GM04504 (cell line): ENCODE data around the gene CNBD2.
A peak's percentile ranks its signal among the peaks of the same experiment; 100 is the strongest.
"Not testable (repeated sequence)": the region's sequence is repeated elsewhere in the genome, so short reads cannot be mapped to it uniquely, and the experiment has no call there.

ENCODE experiments used
- DNase-seq: peaks from one replicate; pipeline ENCODE4 v3.0.0-alpha.2; 2012; ENCODE audit warnings: low read depth

The CNBD2 gene

DNA sequence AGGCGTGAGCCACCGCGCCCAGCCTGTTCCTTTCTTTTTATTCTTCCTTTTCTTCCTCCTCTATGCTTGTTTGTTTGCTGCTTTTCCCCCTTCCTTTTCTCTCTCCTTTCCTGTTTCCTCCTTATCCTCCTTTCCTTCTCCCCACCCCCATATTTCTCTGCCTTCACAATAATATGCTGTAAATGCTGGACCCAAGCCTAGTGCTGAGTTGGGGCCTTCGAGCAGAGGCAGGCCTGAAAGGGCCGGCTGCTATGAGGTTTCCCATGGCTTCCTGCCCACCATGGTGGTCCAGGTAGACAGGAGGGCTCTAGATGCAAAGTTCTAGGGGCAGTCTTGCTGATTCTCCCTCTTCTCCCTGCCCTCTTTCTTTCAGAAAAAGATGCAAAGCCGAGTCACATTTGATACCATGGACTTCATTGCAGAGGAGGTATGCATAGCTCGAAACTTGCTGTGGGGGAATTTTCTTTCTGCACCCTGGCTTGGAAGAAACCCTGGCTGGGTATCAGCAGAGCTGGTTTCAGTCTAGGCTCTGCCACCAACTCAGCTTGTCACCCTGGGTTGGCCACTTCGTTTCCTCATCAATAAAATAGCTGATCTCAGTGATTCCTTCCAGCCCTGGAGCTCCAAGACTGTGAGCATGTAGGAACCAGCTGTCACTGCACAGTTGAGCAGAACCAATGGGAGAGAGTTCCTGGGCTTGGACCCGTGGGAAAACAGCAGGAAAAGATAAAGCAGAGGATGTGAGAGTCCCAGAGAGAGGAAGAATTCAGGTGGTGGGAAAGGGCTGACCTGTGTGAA, 7.4 kb downstream of the CNBD2 start:
- DNase-seq = no peak

DNA sequence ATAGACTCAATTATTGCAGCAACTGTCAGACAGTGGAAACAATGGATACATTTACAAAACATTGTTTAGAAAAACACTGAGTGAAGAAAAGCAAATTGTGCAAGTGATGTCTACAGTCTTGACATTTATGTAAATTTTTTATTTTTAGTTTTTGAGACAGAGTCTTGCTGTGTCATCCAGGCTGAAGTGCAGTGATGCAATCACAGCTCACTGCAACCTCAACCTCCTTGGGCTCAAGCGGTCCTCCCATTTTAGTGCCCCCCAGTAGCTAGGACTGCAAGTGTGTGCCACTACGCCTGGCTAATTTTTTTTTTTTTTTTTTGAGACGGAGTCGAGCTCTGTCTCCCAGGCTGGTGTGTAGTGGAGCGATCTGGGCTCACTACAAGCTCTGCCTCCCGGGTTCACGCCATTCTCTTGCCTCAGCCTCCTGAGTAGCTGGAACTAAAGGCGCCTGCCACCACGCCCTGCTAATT, 9.7 kb downstream of the CNBD2 start:
- no peak for DNase-seq

DNA sequence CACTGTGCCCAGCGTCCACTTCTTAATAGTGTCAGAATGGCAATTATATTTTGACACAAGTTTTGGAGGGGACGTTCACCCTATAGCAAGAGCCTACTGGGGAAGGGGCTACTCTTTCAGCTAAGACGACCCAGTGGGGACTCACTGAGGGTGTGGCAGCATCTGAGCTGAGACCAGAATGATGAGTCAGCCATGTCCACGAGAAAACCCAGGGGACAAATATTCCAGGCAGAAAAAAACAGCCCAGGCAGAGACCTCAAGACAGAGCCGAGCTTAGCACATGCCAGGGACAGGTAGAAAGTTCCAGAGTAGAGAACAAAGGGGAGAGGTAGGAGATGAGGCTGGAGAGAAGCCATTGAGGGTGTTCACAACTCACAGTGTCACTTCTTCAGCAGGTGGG, 11.2 kb downstream of the CNBD2 start:
- DNase-seq = no peak

DNA sequence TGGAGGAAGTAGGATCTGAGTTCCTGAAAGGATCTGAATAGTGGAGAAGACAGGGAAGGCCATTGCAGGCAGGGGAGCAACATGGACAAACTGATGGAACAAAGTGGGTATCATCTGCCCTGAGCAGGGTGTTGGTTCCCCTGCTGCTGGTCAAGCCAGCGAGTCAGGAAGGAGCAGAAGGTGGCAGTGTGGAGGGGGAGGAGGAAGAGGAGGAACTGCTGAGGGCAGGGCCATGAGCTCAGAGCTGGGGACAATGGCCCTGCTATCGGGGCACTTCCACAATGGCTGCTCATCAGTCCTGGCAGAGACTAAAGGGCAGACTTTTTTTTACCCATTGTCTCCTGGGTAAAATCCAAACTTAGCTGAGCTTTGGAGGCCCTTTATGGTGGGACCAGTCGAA, 13.6 kb downstream of the CNBD2 start:
- no peak for DNase-seq

DNA sequence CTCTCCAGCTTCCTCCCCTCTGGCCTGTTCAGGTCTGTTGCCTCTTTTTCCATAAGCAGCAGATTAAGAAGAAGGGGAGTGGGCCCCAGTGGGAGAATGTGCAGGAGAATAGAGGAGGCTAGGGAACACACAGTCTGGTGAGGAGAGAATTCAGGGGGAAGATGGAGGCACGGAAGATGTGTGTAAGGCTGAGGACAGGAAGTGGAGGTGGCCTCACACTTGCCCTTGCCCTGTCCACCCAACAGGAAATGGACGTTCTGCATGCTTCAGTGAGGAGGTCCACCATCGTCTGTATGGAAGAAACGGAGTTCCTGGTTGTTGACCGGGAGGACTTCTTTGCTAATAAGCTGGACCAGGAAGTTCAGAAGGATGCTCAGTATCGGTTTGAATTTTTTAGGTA, 16.0 kb downstream of the CNBD2 start:
- no peak for DNase-seq

DNA sequence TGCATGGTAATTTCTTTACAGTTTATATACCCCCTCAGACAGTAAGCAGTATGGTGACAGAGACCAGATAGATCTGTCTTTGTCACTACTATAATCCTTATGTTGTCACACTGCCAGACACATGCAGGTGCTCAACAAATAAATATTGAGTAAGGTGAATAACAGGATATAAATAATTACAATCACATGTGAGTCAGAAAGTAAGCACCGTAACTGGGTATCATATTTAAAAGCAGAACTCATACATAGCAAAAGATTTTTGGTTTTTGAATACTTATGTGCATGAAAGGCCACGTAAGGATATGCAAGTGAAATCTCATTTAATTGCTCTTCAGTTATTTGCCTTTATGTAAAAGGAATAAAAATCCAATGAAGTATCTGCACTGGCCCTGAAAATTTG, 17.4 kb downstream of the CNBD2 start:
- no peak for DNase-seq

DNA sequence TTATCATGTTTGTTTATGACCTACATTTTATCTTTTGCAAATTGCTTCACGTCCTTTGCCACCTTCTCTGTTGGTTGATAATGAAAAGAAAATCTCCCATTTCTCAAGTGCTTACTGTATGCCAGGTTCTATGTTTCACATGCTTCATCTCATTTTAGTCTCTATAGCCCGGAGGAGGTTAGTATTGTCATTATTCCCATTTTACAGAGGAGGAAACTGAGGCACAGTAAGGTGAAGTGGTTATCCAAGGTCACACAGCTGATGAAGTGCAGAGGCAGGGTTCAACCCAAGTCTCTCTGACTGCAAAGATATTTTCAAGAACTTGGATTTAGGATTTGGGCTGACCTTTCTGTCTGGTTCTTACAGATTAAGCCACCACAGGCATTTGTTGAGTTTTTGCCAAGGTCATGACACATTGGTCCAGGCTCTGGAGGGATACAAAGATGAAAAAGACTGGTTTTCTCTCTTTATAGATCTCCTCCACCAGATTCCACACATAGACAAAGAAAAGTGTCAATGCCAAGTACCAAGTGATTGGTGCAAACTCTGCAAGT, 20.6 kb downstream of the CNBD2 start:
- no peak for DNase-seq

DNA sequence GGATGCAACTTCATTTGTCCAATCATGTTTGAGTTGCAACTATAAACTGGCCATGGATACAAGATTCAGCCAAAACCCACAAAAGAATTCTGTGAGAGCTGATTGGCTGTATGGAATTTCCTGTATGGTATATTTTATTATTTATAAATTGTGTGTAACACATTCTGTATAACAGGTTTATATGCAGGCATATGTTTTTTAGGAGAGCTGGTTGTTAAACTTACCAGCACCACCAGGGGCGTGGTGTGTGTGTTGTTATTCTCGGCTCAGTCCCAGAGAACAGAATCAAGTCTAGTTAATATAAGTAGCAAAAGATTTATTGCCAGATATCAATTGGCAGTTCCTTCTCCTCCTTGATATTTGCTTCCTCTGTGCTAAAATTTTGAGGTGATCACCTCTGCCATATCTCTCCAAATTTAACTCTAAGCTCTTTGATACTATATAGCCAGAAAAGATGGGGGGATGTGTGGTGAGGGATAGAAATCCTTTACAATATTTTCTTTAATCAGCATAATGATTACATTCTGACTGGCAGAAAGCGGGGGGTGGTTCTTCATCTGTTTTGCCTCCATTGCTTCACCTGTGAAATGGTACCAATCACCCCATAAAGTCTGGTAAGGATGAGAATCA, 22.9 kb downstream of the CNBD2 start:
- no peak for DNase-seq

DNA sequence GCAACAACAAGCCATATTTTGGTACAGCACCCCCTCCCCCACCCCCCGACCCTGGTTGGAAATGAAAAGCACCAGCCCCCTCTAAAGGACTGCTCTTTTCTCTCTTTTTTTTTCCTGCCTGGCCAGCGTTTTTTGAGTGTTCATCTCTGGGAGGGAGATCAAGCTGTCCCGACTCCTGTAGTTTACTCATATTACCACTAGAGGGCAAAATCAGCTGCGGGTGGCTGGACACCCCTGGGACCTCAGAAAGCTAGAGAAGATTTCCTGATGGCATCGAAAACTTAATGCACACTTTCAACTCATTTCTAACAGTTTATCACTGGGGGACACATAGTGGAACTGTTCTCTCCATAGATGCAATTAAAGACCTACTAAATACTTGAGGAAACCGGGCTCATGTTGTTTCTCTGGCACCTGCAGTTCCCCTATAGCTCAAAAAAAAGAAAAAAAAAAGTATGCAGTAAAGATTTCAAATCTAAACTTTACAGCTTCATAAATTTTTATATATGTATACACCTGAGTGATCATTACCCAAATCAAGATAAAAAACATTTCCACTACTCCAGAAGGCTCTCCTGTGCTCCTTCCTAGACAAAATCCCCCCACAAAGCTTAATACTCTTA, 24.4 kb downstream of the CNBD2 start:
- no peak for DNase-seq

DNA sequence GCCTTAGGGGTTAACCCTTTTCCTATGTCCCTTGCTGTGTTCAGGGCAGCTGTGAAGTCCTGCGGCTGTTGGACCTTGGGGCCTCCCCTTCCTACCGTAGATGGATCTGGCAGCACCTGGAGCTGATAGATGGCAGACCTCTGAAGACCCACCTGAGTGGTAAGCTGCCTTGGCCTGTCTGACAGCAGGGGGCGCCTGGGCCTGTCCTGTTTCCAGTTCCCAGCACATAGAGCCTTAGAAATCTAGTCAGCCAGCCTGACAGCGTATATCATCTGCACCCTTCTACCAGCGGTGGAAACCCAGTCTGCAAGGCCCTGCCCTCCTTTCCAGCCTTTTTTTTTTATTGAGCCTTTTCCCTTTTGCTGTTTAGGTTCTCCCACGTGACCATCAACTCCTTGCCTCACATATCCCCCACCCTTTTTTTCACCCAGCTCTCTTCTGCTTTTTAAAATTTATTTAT, 26.6 kb downstream of the CNBD2 start:
- peak; percentile 54 for DNase-seq

DNA sequence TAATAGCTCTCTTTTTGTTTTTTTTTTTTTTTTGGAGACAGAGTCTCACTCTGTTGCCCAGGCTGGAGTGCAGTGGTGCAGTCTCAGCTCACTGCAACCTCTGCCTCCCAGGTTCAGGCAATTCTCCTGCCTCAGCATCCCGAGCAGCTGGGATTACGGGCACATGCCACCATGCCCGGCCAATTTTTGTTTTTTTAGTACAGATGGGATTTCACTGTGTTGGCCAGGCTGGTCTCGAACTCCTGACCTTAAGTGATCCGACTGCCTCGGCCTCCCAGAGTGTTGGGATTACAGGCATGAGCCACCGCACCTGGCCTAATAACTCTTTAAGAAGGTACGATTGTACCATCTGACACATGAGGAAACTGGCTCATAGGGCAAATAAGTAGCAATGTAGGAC, 28.1 kb downstream of the CNBD2 start:
- DNase-seq = not testable (repeated sequence)

DNA sequence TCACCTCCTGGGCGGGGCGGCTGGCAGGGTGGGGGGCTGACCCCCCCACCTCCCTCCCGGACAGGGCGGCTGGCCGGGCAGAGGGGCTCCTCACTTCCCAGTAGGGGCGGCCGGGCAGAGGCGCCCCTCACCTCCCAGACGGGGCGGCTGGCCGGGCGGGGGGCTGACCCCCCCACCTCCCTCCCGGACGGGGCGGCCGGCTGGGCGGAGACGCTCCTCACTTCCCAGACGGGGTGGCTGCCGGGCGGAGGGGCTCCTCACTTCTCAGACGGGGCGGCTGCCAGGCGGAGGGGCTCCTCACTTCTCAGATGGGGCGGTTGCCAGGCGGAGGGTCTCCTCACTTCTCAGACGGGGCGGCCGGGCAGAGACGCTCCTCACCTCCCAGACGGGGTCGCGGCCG, 32.9 kb downstream of the CNBD2 start:
- not testable (repeated sequence) for DNase-seq

DNA sequence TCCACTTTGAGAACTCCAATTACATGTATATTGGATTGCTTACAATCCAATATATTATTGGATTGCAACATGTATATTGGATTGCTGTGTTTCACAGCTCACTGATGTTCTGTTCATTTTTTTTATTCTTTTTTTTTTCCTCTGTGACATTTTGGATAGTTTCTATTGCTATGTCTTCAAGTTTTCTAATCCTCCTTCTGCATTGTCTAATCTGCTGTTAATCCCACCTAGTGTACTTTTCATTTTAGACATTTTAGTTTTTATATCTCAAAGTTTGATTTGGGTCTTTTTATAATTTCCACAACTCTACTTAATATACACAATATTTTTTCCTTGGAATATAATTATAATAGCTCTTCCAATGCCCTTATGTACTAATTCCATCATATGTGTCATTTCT, 34.5 kb downstream of the CNBD2 start:
- no peak for DNase-seq

DNA sequence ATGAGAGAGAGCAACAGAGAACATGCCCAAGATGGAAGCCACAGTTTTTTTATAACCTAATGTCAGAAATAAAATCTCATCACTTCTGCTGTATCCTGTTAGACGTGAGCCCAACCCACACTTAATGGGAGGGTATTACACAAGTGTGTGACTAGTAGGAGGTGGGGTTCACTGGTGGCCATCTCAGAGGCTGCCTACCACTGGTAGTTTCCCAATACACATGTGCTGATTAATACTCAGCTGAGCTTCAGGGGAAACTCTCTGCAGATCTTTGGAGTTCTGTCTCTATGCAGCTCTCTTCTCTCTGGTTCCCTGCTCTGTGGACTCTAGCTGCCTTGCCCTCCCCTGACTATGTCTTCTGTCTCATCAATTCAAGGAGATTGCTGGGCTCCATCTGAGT, 35.7 kb downstream of the CNBD2 start:
- no peak for DNase-seq

DNA sequence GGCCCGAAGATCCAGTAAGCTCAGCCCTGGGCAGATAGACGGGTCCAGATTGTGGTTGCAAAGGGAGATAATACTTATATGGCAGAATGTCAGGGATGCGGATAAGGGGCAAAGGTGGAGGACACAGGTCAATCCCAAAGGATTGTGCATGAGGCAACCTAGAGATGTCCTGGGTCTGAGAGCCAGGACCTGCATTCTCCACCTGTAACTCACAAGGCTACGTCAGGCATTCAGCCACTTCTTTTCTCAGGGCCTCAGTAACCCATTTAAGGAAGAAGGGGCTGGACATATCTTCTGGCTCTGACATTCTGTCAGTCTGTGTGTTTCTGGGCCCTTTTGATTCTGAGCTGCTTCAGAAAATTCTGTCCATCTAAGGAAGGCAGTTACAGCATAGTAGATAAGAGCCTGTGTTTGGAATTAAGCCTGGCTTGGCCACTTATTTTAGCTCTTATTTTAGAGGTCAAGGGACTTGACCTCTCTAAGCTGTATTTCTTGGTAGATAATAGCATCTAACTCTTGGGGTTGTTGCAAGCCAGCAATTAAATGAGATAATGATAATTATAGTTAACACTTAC, 40.2 kb downstream of the CNBD2 start:
- DNase-seq = no peak

DNA sequence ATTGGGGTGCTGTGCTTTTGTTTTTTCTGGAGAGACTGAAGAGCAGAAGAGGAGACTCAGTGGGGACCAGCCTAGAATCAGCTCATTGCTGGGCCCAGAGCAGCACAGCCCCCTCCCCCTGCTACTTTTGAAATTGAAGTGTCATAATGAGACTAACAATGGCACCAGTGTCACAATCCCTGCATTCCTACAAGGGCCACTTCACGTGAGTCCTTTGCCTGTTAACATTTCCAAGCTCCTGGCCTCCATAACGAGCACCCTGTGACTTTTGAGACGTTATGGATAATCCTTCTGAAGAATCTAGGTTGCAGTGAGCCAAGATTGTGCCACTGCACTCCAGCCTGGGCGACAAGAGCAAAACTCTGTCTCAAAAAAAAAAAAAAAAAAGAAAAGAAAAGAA, 41.7 kb downstream of the CNBD2 start:
- no peak for DNase-seq

DNA sequence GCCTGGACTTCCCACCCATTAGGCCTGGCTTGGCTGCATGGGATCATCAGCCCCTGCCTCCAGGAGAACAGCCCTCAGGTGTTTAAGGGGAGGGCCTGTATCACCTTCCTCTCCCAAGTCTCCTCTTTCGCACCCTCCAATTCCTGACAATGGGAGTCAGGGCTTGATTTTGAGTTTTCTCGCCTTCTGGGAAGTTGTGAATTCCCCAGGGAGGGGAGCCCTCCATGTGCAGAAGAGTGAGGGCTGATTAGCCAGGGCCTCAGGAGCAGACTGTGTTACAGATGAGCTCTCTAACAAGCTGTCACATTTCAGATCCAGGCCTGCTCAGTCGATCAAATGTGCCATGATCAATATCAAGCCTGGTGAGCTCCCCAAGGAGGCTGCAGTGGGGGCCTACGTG, 42.4 kb downstream of the CNBD2 start:
- DNase-seq = no peak

DNA sequence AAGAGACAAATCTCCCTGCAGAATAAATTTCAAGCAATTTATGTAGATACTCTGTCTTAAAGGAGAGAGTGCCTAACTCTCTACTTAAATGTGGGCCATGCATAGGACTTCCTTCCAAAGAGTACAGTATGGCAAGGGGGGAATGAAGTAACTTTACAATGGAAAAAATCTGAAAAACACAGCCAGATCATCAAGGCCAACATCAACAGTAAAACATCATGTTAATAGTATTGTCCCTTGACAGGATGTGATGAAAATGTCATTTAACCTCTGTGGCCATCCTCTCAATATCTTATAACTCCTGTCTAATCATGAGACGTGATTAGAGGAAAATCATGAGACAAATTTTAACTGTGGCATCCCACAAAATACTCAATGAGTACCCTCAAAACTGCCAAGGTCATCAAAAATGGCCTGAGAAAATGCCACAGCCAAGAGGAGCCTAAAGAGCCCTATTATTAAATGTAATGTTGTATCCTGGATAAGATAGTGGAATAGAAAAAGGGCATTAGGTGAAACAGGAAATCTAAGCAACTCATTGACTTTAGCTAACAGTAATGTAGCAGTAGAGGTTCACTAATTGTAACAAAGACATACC, 47.5 kb downstream of the CNBD2 start:
- DNase-seq = no peak

DNA sequence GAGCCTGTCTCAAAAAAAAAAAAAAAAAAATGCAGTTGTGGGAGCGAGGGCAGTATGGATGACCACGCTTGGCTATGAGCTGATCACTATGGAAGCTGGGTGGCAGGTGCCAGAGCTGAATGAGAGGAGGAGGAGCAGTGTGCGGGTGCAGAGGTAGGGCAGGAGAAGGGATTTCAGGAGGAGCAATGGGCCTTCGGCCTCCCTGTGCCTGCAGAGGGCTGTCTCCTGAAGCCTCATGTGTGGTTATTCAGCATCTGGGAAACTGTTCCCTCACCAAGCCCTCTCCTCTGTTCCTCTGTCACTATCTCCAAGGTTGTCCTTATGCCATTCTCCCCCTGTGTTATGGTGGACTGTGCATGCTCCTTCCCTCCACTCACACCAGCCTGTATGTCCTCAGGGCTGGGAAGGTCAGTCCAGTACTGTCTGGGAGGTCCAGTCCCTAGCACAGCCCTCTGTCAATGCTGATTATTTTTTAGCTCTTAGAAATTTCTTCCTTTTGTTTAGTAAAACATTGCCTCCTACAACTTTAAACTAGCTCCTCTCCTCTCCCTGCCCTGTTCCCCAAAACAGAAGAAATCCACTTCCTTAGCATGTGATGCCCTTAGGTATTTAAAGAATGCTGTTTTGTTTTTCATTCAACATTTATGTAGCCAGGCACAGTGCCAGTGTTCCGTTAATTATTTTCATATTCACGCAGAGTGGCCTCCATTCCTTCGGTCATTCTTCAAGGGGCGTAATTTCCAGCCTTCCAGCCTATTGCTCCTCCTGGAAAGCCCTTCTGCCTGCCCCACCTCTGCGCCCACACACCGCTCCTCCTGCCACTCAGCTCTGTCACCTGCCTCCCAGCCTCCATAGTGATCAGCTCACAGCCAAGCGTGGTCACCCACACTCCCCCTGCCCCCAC, 48.9 kb downstream of the CNBD2 start:
- DNase-seq = peak; percentile 66

DNA sequence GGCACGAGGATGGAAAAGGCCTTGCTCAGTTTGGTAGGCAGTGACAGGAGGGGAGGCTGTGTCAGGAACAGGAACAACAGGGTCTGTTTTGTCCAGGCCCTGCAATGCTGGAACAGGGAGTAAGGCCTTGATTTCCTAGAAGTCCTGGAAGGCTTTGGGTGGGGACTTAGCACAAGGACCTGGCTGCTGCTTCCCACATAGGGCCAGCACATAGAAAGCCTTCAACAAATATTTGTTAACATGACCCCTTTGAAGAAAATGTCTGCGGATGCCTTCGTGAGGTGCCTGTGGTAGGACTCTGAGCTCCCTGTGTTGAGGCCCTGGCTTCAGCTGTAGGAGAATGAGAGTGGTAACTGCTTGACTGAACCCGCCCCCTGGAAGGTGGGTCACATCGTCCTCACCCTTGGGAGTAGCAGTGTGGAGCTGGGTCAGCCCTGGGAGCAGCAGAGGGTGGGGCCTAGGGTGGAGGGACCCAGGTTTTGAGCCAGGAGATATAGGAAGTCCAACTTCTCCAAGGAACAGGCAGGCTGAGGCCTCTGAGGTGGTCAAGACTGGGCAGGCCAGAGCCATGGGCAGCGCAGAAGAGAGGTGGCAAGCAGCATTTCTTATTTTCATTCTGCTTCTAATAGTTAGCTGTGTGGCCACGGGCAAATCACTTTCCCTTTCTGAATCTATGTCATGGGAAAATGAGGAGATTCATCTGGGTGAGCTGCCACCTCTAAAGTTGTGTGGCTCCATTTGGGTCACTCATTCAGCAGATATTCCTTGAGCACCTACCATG, 50.0 kb downstream of the CNBD2 start:
- DNase-seq = no peak
